Fibroblast of lung (primary cell): ENCODE data around the gene RASA2.

ENCODE experiments used
- EZH2 ChIP-seq: IDR thresholded peaks from 2 replicates; pipeline ENCODE4 v1.5.1; 2012; ENCODE audit warnings: low read length, control low read depth, mild to moderate bottlenecking; ENCODE audit errors: missing control alignments
- TF ChIP-seq, protein P1 (sequence below), 2 donors: IDR thresholded peaks in 1 of 2; conservative IDR thresholded peaks in 1 of 2; 1 replicate in 1 of 2; 2 replicates in 1 of 2; pipeline ENCODE4 v1.5.1; 2011 to 2012; ENCODE audit warnings: low read length in 2 of 2, control low read depth in 1 of 2, inconsistent platforms in 1 of 2, low read depth in 1 of 2, mild to moderate bottlenecking in 1 of 2

DNA sequence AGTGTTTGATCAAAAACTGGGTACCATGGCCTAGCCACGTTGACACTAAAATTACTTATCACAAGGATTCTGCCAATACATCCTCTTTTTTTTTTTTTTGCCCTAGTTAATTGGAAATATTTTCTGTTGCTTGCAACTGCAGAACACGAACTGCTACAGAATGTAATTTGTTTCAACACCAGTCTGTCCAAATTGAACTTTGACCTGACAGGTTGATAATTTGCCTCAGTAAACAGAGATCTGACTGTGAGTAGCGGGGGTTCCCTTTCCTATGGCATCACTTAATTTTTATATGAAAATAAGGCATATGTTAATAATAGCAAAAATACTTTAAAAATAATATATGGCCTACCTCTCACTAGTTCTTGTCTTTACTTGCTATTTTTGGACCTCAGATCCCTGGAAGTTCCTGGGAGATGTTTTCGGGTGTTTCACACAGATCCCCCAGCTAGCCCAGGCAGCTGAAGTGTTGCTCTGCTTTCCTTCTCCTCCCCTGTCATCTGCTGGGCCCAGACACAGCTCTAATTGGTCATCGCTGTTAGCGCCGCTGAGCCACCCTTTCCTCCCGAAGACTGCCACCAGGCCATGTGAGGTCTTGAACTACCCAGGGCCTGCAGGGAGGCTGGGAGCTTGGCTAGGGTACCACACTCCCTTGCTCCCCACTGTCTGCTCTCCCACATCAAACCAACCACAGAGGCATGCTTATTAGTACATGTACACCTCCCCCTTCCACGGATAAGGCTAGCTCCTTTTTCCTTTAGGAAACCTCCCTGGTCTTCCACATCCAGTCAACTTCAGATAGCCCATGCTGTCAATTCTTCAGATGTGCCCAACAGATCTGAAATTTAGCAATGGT lies 161.5 kb downstream of the RASA2 start:
- TF ChIP-seq, protein P1, sequence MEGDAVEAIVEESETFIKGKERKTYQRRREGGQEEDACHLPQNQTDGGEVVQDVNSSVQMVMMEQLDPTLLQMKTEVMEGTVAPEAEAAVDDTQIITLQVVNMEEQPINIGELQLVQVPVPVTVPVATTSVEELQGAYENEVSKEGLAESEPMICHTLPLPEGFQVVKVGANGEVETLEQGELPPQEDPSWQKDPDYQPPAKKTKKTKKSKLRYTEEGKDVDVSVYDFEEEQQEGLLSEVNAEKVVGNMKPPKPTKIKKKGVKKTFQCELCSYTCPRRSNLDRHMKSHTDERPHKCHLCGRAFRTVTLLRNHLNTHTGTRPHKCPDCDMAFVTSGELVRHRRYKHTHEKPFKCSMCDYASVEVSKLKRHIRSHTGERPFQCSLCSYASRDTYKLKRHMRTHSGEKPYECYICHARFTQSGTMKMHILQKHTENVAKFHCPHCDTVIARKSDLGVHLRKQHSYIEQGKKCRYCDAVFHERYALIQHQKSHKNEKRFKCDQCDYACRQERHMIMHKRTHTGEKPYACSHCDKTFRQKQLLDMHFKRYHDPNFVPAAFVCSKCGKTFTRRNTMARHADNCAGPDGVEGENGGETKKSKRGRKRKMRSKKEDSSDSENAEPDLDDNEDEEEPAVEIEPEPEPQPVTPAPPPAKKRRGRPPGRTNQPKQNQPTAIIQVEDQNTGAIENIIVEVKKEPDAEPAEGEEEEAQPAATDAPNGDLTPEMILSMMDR (conservative IDR thresholded peaks at IDR 0.05 in 1 of 2, IDR thresholded peaks at IDR 0.05 in 1 of 2; ENCODE audit: low read depth in 1 of 2, low read length in 2 of 2), result no peak
- no peak for TF ChIP-seq EZH2
